NCI-H2081 (cell line): ENCODE data around the gene ZNF423.
A peak's percentile ranks its signal among the peaks of the same experiment; 100 is the strongest.

Experiments used
- DNase-seq, 2 experiments: peaks; one replicate each; lab custom pipeline; 2025; lab: John Stamatoyannopoulos, UW

Gene ZNF423

DNA sequence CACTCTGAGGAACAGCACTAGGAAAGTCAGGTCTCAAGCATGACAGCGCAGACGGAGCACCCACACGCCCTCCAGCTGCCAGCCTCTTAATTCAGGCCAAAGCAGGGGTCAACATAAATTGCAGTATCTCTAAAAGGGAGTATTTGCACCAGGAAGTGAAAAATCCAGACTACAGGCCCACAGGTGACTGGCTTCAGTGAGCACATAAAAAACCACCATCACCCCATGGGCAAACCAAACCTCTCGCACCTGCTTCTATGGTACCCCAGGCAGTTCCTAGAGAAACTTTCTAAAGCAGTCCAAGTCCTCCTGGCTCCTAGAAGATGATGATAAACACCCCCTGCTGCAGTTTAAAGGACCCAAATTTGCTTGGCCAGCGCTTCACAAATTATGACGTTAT is 129.8 kb downstream of the ZNF423 start:
- no peak for DNase-seq

DNA sequence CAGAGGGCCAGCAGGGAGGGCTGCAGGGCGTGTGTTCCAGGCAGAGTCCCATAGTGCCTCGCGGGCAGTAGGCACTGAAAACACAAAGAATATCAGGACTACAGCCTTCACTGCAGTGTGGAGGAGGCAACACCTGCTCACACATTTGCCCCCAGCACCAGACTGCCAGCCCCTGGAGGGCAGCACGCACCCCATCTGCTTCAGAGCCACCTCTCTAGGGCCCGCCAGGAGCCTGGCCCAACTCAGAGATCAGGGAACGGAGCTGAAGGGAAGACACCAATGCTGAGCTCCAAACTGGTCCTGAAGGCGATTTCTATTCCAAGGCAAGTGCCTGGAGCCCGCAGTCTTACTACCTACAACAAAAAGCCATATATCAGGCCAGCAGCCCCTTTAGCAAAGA is 130.3 kb downstream of the ZNF423 start:
- DNase-seq: no peak

DNA sequence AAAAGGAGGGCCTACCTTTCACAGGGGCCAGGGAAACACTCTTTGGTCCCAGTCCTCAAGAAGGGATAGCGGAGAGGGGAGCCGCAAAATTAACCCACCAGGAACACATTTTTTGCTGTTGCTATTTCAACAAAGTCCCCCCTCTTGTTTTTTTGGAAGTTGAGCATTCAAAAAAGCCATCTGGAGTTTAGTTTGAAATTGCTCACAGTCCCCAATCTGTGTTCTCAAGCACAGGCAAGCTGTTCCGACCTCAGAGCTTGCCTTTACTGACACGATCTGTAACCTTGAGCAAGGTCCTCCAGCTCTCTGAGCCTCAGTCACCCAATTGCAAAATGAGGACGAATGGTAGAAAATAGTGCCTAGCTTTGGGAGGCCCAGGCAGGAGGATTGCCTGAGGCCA is 131.1 kb downstream of the ZNF423 start:
- no peak for DNase-seq

DNA sequence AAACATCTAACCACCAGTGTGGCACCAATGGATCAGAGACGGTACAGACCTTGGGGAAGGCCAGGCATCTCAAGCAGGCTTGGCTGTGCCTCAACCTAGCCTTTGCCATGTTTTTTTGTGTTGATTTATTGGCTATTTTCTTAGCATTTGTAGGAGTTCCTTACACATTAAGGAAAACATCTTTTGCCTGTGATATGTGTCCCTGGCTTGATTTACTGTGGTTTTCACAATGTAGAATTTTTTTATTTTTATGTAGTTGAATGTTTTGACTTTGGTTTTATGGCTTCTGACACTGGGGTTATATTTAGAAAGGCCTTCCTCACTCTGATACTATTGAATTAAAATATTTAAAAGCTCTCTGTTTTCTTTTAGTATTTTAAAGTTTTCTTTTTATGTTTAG is 132.6 kb downstream of the ZNF423 start:
- no peak for DNase-seq

GRCh38 chr16:49720225-49720624 is 135.7 kb downstream of the ZNF423 start:
- DNase-seq: no peak

GRCh38 chr16:49717689-49718088 is 138.2 kb downstream of the ZNF423 start:
- no peak for DNase-seq

DNA sequence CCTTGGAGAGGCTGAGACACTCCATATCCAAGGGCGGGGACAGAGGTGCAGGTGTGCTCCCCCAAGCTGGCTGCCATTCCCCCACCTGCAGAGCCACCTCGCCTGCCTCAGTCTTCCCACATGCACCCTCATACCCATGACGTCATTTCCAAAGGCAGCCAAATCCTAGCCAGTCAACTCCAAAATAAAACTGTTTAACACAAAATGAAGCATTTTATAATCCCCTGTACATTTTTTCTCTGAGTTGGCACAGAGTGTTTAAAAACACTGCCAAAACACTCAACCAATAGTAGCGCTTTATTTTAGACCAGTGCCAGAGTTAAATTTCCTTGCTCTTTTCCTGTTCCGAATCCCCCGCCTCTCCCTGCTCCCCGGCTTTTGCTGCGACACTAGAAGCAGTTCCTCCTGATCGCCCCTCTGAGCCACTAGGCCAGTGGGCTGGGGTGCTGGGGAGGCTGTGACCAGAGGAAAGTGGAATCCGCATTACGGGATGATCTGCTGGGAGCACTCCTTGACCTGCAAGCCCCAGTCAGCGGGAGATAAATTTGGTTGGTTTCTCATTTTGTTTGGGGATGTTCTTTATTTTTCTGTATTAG is 139.5 kb downstream of the ZNF423 start:
- DNase-seq: no peak

GRCh38 chr16:49713770-49714169 is 142.1 kb downstream of the ZNF423 start:
- DNase-seq: no peak

DNA sequence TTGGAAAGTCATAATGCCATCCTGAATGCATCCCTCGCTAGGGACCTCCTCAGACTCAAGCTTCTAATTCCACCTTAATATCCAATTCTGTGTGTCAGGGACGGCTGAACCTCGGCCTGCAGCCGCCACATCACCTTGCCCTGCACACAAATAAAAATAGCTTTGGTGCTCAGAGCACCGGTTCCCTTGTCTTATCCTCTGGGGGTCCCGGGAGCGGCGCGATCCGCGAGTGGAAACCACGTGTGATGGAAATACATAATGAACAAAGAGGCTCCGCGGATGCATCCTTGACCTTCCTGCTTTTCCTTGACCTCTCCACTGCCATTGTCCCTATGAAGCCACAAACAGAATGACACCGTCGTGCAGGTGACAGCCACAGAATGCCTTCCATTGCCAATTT is 143.4 kb downstream of the ZNF423 start:
- DNase-seq: no peak

- no peak for DNase-seq
Observed at GRCh38 chr16:49712106-49712505, 143.8 kb downstream of the ZNF423 start.

- no peak for DNase-seq
Observed at GRCh38 chr16:49709057-49709456, 146.9 kb downstream of the ZNF423 start.

DNA sequence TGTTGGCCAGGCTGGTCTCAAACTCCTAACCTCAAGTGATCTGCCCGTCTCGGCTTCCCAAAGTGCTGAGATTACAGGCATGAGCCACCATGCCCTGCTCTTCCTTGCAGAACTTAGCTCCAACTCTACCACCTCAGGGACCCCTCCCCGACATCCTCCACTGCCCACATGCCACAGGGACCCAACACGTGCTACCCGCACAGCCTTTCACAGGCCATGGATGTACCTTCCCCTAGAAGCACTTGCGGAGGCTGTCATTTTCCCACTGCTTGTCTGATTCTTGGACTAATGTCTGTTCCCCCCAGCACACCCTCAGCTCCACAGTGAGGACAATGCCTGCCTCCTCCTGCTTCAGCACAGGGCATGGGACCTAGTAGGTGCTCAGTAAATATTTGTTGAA is 147.4 kb downstream of the ZNF423 start:
- DNase-seq: no peak

DNA sequence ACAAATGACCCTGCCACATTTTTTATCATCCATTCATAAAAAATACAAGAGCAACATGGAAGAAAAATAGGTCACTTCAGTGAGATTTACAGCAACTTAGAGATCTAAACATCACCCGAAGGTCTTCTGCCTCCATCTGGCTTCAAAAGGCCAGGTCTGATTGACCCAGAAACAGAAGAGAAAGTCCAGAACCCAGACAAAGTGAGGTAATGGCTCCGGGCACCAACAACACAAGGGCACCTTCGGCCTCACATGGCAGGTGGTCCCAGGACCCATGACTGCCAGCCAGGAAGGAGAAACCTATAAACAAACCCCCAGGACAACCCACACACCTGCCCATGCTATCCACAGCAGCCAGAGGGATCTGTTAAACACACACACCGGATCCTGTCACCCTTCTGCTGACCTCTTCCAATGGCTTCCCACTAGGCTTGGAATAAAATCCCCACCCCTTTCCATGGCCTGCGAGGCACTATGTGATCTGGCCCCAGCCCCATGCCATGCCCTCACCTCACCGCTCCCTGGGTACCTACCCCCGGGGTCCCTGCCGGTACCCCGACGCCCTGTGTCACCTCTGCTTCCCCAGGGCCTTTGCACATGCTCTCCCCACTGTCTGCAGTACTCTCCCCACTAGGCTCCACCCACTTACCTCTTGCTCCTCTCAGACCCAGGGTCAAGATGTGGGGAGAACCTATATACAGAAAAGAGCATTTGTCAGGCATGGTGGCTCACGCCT is 149.1 kb downstream of the ZNF423 start:
- no peak for DNase-seq

DNA sequence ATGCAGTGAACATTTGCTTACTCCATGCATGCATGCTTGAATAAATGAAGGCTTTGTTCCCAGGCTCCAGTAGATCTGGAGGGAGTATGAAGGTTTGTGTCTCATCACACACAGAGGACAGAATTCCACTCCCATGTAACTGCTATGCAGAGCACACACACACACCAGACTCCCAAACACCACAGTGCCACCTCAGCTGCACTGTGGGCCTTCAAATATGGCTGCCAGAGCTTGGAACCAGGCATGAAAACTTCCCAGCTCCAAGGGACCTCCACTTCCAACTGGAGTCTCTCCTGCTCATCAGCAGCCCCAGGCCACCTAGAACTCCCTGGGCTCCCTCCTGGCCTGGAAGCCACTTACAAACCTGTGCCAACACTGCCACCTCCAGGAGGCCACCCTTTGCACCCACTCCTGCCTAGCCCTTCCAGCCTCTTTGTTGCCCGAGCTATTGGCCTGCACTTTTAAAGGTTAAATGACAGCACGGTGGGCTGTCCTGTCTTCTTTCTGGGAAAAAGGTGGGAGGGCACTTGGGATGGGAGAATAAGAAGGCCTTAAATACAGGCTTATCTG is 151.2 kb downstream of the ZNF423 start:
- no peak for DNase-seq

- no peak for DNase-seq
Observed at GRCh38 chr16:49703483-49703882, 152.4 kb downstream of the ZNF423 start.

DNA sequence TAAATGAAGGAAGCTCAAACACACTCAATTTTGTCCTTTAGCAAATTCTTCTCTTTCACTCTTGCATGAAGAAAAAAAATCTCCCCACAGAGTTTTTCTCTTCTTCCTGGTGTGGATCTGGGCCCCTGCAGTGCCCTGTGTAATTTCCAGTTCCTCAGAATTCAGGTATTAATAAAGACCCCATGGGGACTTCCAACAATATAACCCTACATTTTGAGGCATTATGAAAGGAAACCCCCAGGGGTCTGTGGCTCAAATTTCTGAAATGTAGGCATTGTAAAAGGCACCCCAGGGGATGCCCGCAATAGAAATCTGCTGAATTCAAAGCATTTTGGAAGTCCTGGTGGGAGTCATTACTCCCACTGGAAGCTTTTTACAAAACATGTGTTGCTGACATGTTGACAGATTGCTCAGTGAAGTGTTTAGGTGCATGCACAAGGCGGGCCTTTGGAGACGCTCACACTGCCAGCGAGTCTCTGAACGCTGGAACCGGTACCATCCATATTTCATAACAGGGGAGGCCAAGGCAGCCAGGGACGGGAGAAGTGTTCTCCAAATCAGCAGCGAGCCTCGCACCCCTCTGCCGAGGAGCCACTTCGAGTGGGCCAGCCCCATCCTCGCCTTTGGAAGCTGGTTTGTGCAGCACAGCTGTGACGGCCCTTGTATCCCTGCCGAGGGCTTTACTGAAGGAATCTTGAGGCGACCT is 154.0 kb downstream of the ZNF423 start:
- DNase-seq: peak; percentile 29 to 60

GRCh38 chr16:49701065-49701685 is 154.7 kb downstream of the ZNF423 start:
- DNase-seq: no peak

- no peak for DNase-seq
Observed at GRCh38 chr16:49700251-49701064, 155.5 kb downstream of the ZNF423 start.

DNA sequence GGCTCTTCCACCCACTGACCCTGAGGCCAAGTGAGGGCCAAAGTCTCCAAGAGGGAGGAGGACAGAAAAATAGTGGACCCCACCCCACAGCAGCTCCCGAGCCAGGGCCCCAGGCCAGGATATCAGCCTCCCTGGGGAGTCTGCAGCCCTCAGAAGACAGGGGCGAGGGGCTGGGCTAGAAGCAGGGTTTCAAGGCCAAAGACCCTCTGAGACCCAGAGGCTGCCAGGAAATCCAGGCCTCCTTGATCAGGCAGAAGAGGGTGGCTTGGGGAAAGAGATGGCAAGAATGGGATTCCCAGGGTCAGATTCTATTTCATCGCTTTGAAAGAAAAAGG is 156.1 kb downstream of the ZNF423 start:
- no peak for DNase-seq

DNA sequence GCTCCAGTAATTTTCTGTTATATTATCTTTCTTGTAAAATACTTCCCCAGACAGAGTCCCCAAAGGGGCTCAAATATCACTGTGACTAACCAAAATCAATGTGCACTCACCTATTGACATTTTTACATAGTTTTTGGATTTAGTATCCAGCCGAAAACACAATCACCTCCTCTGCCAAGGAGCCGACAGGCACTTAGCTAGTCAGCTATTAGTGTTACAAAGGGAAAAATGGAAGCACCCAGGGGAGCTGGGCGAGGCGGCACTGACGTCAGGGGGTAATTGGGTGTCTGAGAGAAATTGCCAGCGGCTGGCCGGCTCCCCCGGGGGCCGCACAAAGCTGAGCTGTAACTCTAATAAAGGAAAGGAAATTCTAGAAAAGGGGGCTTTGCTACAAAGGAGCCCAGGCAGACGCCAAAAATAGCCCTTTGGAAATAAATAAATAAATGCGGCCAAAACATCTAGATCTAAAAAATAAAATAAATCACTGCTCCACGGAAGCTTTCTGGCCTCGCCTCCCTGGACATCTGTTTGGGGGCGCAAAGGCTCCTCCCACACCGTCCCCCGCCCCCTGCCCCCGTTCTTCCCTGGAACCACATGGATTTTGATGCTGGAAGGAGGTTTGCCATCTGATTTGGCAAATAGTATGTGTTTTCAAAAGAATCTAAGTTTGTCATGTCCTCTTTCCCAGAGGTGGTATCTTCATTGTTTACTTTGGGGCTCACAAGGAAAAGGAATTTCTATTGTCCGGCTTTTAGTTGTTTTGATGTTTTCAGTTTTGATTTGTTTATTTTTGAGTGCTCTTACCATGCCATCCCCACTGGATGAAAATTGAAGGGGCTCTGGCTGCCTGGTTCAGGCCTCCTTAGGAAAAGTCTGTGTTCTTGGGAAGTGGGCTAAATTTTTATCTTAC is 156.7 kb downstream of the ZNF423 start:
- DNase-seq: peak; percentile 38 to 66

DNA sequence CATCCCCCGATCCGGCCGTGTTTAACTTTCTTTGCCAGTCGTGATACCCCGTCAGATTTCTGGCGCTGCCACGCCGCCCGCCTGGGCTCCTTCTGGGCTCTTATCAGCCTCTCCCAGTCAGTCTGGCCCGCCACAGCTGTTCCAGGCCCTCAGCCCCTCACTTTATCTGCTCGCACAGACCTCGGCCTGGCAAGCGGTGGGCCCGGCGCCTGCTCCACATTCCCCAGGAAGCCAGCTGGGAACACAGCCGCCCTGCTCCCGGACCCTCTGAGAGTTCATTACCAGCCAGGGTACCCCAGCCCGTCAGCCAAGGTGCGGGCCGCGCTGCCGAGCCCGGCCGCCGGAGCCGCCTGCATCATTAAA is 157.5 kb downstream of the ZNF423 start:
- no peak for DNase-seq
